IMR-90 (cell line): ENCODE measurements around the gene C10orf71. TPM values are rescaled to one million over a fixed set of nuclear protein-coding genes. Genes with fewer than 3 reads are reported as not detected.

Source experiments
- ATAC-seq: fragments of 200-7000 bp; cut with Tn5 transposase; 2 replicates; pipeline ENCODE4 v1.9.1; 2020; ENCODE audit warnings: low read depth, mild to moderate bottlenecking, moderate library complexity
- BruUV-seq: library from RNA; stranded (reverse); fragments of 400-500 nt; replicated peaks from 2 replicates; lab custom pipeline; 2021; lab: Mats Ljungman, UMichigan
- CTCF ChIA-PET: fragments of 300-600 bp; formaldehyde crosslinking; extraction: SDS; loops from one replicate; lab custom pipeline; 2021; ENCODE audit warnings: antibody characterized with exemption; lab: Yijun Ruan, JAX
- POLR2A ChIA-PET: fragments of 300-600 bp; sonication (Branson Sonifier 250); formaldehyde crosslinking; loops from one replicate; lab custom pipeline; 2022; ENCODE audit warnings: antibody characterized with exemption; ENCODE audit not compliant: unreplicated experiment; lab: Charles Lee
- DNase-seq: peaks from one replicate; pipeline ENCODE4 v3.0.0; 2013
- H2AFZ ChIP-seq: replicated peaks from 2 replicates; pipeline ENCODE3; 2013; ENCODE audit warnings: low read length, mild to moderate bottlenecking; ENCODE audit not compliant: poor library complexity
- H2AK5ac ChIP-seq: 2 replicates; pipeline ENCODE4 v1.6.1; 2013; ENCODE audit warnings: low read depth, low read length, inconsistent platforms
- H2AK9ac ChIP-seq: replicated peaks from 2 replicates; pipeline ENCODE3; 2013; ENCODE audit warnings: mild to moderate bottlenecking, low read depth, low read length, moderate library complexity; ENCODE audit not compliant: poor library complexity
- H2BK120ac ChIP-seq: 2 replicates; pipeline ENCODE4 v1.6.1; 2013; ENCODE audit warnings: low read depth, low read length, inconsistent platforms
- H2BK15ac ChIP-seq: 3 replicates; pipeline ENCODE4 v1.6.1; 2013; ENCODE audit warnings: low read depth, low read length, inconsistent platforms
- H2BK20ac ChIP-seq: 2 replicates; pipeline ENCODE4 v1.6.1; 2013; ENCODE audit warnings: low read depth, mild to moderate bottlenecking, inconsistent platforms, low read length, moderate library complexity
- H2BK5ac ChIP-seq: 2 replicates; pipeline ENCODE4 v1.6.1; 2013; ENCODE audit warnings: mild to moderate bottlenecking, low read depth, low read length, inconsistent platforms; ENCODE audit not compliant: poor library complexity, severe bottlenecking
- H3K14ac ChIP-seq: replicated peaks from 2 replicates; pipeline ENCODE4 v1.6.1; 2013; ENCODE audit warnings: low read depth, low read length, inconsistent platforms
- H3K18ac ChIP-seq: 2 replicates; pipeline ENCODE4 v1.6.1; 2013; ENCODE audit warnings: low read depth, low read length, control low read depth
- H3K23ac ChIP-seq: 2 replicates; pipeline ENCODE4 v1.6.1; 2013; ENCODE audit warnings: low read depth, low read length, inconsistent platforms
- H3K27ac ChIP-seq: 2 replicates; pipeline ENCODE4 v1.5.1; 2013; ENCODE audit warnings: mild to moderate bottlenecking, control low read depth, low read length; ENCODE audit not compliant: insufficient read depth
- H3K27me3 ChIP-seq: 2 replicates; pipeline ENCODE4 v1.6.1; 2013; ENCODE audit warnings: low read length; ENCODE audit not compliant: control insufficient read depth, insufficient read depth
- H3K36me3 ChIP-seq: 2 replicates; pipeline ENCODE4 v1.6.1; 2013; ENCODE audit warnings: low read length, mixed read lengths; ENCODE audit not compliant: control insufficient read depth, insufficient read depth
- H3K4ac ChIP-seq: 2 replicates; pipeline ENCODE4 v1.6.1; 2013; ENCODE audit warnings: low read depth, low read length, inconsistent platforms
- H3K4me1 ChIP-seq: 2 replicates; pipeline ENCODE4 v1.6.1; 2013; ENCODE audit warnings: low read length, mixed read lengths; ENCODE audit not compliant: control insufficient read depth, insufficient read depth
- H3K4me2 ChIP-seq: 2 replicates; pipeline ENCODE4 v1.6.1; 2013; ENCODE audit warnings: low read depth, mild to moderate bottlenecking, control low read depth, low read length, moderate library complexity
- H3K4me3 ChIP-seq: 2 replicates; pipeline ENCODE4 v1.5.1; 2013; ENCODE audit warnings: low read depth, mild to moderate bottlenecking, control low read depth, low read length, moderate library complexity; ENCODE audit not compliant: insufficient read depth
- H3K56ac ChIP-seq: 2 replicates; pipeline ENCODE4 v1.6.1; 2013; ENCODE audit warnings: low read length, inconsistent platforms; ENCODE audit not compliant: insufficient read depth; ENCODE audit errors: extremely low read depth
- H3K79me1 ChIP-seq, 2 experiments: 2 replicates each; pipeline ENCODE4 v1.6.1; 2013; ENCODE audit warnings: low read length in 2 of 2, inconsistent platforms in 1 of 2, low read depth in 1 of 2
- H3K9ac ChIP-seq: 2 replicates; pipeline ENCODE4 v1.6.1; 2013; ENCODE audit warnings: low read depth, low read length, control low read depth
- H3K9me1 ChIP-seq: 2 replicates; pipeline ENCODE4 v1.6.1; 2013; ENCODE audit warnings: low read length, inconsistent platforms; ENCODE audit not compliant: insufficient read depth
- H3K9me3 ChIP-seq: 2 replicates; pipeline ENCODE4 v1.6.1; 2013; ENCODE audit warnings: low read length; ENCODE audit not compliant: control insufficient read depth, insufficient read depth
- H4K20me1 ChIP-seq: 2 replicates; pipeline ENCODE4 v1.6.1; 2013; ENCODE audit warnings: low read length, inconsistent platforms; ENCODE audit not compliant: insufficient read depth
- H4K5ac ChIP-seq: 2 replicates; pipeline ENCODE4 v1.6.1; 2013; ENCODE audit warnings: mild to moderate bottlenecking, low read depth, low read length, control low read depth
- H4K8ac ChIP-seq, 2 experiments: 2 replicates each; pipeline ENCODE4 v1.6.1; 2013; ENCODE audit warnings: low read depth in 2 of 2, low read length in 2 of 2, control low read depth in 1 of 2, inconsistent platforms in 1 of 2
- H4K91ac ChIP-seq: 2 replicates; pipeline ENCODE4 v1.6.1; 2013; ENCODE audit warnings: low read depth, low read length, inconsistent platforms; ENCODE audit not compliant: insufficient read depth
- BHLHE40 ChIP-seq: fragments of 150-350 bp; IDR thresholded peaks from 2 replicates; pipeline ENCODE4 v1.6.1; 2016; ENCODE audit warnings: mild to moderate bottlenecking, low read depth, low read length
- CEBPB ChIP-seq: IDR thresholded peaks from 2 replicates; pipeline ENCODE4 v1.6.1; 2012; ENCODE audit warnings: low read depth, low read length, improper control_type of control experiment
- CHD1 ChIP-seq: IDR thresholded peaks from 2 replicates; pipeline ENCODE4 v1.6.1; 2012; ENCODE audit warnings: low read depth, low read length, improper control_type of control experiment
- ELK1 ChIP-seq: fragments of 150-350 bp; IDR thresholded peaks from 2 replicates; pipeline ENCODE4 v1.6.1; 2016; ENCODE audit warnings: low read depth, mild to moderate bottlenecking, low read length, moderate library complexity, borderline replicate concordance
- FOS ChIP-seq: fragments of 150-350 bp; IDR thresholded peaks from 2 replicates; pipeline ENCODE4 v1.6.1; 2016; ENCODE audit warnings: low read depth, low read length
- MAFK ChIP-seq: IDR thresholded peaks from 2 replicates; pipeline ENCODE4 v1.6.1; 2012; ENCODE audit warnings: low read depth, low read length, improper control_type of control experiment
- MXI1 ChIP-seq: IDR thresholded peaks from 2 replicates; pipeline ENCODE4 v1.6.1; 2012; ENCODE audit warnings: low read depth, mild to moderate bottlenecking, low read length, moderate library complexity, borderline replicate concordance
- NFE2L2 ChIP-seq: fragments of 150-350 bp; IDR thresholded peaks from 2 replicates; pipeline ENCODE4 v1.6.1; 2016; ENCODE audit warnings: low read depth, mild to moderate bottlenecking, low read length
- POLR2A ChIP-seq: IDR thresholded peaks from 2 replicates; pipeline ENCODE4 v1.6.1; 2012; ENCODE audit warnings: mild to moderate bottlenecking, low read depth, low read length
- RAD21 ChIP-seq: IDR thresholded peaks from 2 replicates; pipeline ENCODE4 v1.6.1; 2012; ENCODE audit warnings: low read length, improper control_type of control experiment
- RCOR1 ChIP-seq: IDR thresholded peaks from 2 replicates; pipeline ENCODE4 v1.6.1; 2012; ENCODE audit warnings: mild to moderate bottlenecking, low read length, improper control_type of control experiment; ENCODE audit not compliant: insufficient replicate concordance
- RFX5 ChIP-seq: IDR thresholded peaks from 2 replicates; pipeline ENCODE4 v1.8.0; 2012; ENCODE audit warnings: low read depth, mild to moderate bottlenecking, low read length, moderate library complexity
- SMC3 ChIP-seq: fragments of 150-350 bp; IDR thresholded peaks from 2 replicates; pipeline ENCODE4 v1.6.1; 2016; ENCODE audit warnings: low read depth, mild to moderate bottlenecking, antibody characterized with exemption, low read length, moderate library complexity
- USF2 ChIP-seq: fragments of 150-350 bp; IDR thresholded peaks from 2 replicates; pipeline ENCODE4 v1.6.1; 2017; ENCODE audit warnings: mild to moderate bottlenecking, antibody characterized with exemption, low read length, low read depth
- WGBS, 2 experiments: methylation state at CpG; one replicate each; pipeline versions ENCODE4 v1.1.5 to v1.1.7; 2013; ENCODE audit warnings: missing lambda C conversion rate in 2 of 2; ENCODE audit not compliant: insufficient read length in 1 of 2; ENCODE audit errors: extremely low coverage in 2 of 2; 5-methylcytosine and 5-hydroxymethylcytosine counted together
- dilution Hi-C: fragments of 300-500 bp; cut with HindIII; formaldehyde crosslinking; loops from one replicate; pipeline ENCODE4 v1.14.3; 2018; ENCODE audit warnings: low sequenced_read_pairs; ENCODE audit not compliant: unreplicated experiment
- in situ Hi-C: fragments of 300-500 bp; cut with MboI; formaldehyde crosslinking; loops from 3 replicates; pipeline ENCODE4 v1.14.3; 2019; ENCODE audit warnings: low sequenced_read_pairs, inconsistent platforms, mixed read lengths
- intact Hi-C: fragments of 100-400 bp; cut with micrococcal nuclease; formaldehyde crosslinking; loops from 2 replicates; pipeline ENCODE4 v1.10.0; 2022
- polyA plus RNA-seq, 3 experiments: library from polyadenylated mRNA; depleted of rRNA; stranded (reverse); fragments of >200 nt; gene quantifications; 2 replicates each; pipeline ENCODE4 v1.2.3, GENCODE V29; 2012; ENCODE audit warnings: low replicate concordance in 1 of 3
- total RNA-seq: library from RNA; depleted of rRNA; stranded (reverse); fragments of >200 nt; gene quantifications from 2 replicates; pipeline ENCODE4 v1.2.3, GENCODE V29; 2012
- TF ChIP-seq, protein P1 (sequence below): conservative IDR thresholded peaks from 2 replicates; pipeline ENCODE4 v1.5.1; 2012; ENCODE audit warnings: mild to moderate bottlenecking, low read depth, low read length, improper control_type of control experiment

Gene C10orf71
- total and polyA plus RNA-seq, 2 of the 4 experiments (the other 2 are of a cell fraction) = not detected

DNA sequence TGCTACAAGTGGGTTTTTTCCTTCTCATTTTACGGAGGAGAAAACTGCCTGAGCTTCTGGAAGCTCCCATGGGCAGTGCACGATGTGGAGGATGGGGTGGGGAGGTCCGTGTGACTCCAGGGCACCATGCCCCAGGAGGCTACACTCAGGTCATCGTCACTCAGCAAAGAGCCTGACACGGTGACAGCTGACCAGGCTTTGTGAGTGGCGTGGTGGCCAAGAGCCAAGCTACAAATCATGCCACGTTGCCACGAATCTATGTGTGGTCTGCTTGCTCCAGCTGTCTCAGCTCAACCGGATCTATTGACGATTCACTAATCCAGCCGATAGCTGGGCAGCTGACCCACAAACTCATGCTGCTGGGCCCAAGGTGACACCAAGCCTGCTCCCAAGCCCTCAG is 27.6 kb upstream of the C10orf71 start:
- dilution Hi-C loops = no loop called here
- Histone ChIP-seq H2AFZ (peak overlapping the region; percentile 27), H3K4ac (no peak overlapping the region), H3K9me1 (no peaks in the 10 kb centered on the region), H2BK20ac (no peak overlapping the region), H3K27ac (no peak overlapping the region), H3K23ac (no peak overlapping the region), H3K9ac (no peak overlapping the region), H2BK5ac (no peak overlapping the region), H3K4me3 (no peak overlapping the region), H3K4me2 (no peak overlapping the region), H3K4me1 (no peaks in the 10 kb centered on the region), H2AK9ac (no peak overlapping the region), H2BK15ac (no peak overlapping the region), H3K9me3 (no peaks in the 10 kb centered on the region), H4K20me1 (no peaks in the 10 kb centered on the region), H3K18ac (no peak overlapping the region), H2AK5ac (no peak overlapping the region), H3K56ac (no peak overlapping the region), H3K36me3 (no peaks in the 10 kb centered on the region), H4K91ac (no peak overlapping the region), H3K79me1 (no peaks in the 10 kb centered on the region), H2BK120ac (no peak overlapping the region), H4K5ac (no peak overlapping the region), H3K14ac (no peak overlapping the region), H3K27me3 (peaks cover 16% of the 10 kb centered on the region), H4K8ac (no peak overlapping the region)
- ATAC-seq (no peak), DNase-seq (no peak)
- 50% methylated on average over 2 of the region's 11 CpGs; no CpG with 5 or more reads in 1 of the 2 experiments for WGBS, 2 experiments
- ChIA-PET CTCF (no interaction called here), POLR2A (no interaction called here)
- in situ Hi-C loops = no loop called here
- intact Hi-C loops = no loop called here
- TF ChIP-seq MAFK = no peak
- no peak for TF ChIP-seq RAD21
- TF ChIP-seq POLR2A = no peak
- TF ChIP-seq, protein P1, sequence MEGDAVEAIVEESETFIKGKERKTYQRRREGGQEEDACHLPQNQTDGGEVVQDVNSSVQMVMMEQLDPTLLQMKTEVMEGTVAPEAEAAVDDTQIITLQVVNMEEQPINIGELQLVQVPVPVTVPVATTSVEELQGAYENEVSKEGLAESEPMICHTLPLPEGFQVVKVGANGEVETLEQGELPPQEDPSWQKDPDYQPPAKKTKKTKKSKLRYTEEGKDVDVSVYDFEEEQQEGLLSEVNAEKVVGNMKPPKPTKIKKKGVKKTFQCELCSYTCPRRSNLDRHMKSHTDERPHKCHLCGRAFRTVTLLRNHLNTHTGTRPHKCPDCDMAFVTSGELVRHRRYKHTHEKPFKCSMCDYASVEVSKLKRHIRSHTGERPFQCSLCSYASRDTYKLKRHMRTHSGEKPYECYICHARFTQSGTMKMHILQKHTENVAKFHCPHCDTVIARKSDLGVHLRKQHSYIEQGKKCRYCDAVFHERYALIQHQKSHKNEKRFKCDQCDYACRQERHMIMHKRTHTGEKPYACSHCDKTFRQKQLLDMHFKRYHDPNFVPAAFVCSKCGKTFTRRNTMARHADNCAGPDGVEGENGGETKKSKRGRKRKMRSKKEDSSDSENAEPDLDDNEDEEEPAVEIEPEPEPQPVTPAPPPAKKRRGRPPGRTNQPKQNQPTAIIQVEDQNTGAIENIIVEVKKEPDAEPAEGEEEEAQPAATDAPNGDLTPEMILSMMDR = no peak
- no peak for TF ChIP-seq SMC3
- no peak for TF ChIP-seq USF2
- no peak for TF ChIP-seq NFE2L2
- no peak for TF ChIP-seq BHLHE40
- TF ChIP-seq RFX5 = no peak
- TF ChIP-seq CHD1 = no peak
- no peak for TF ChIP-seq RCOR1
- TF ChIP-seq MXI1 = no peak
- no peak for TF ChIP-seq FOS
- no peak for TF ChIP-seq CEBPB
- no peak for TF ChIP-seq ELK1
- no TSS peak for BruUV-seq
